Neural crest cell (in vitro differentiated cells): ENCODE data around the gene GID8. TPM values are rescaled to one million over a fixed set of nuclear protein-coding genes. Genes with fewer than 3 reads are reported as not detected.

Experiments used
- DNase-seq: peaks from one replicate; pipeline ENCODE4 v3.0.0; 2021; ENCODE audit warnings: low read depth, mixed read lengths, low spot score
- H3K27ac Mint-ChIP-seq: one replicate; pipeline ENCODE4 v1.8.0; 2021; ENCODE audit warnings: mild to moderate bottlenecking, mixed read lengths; ENCODE audit not compliant: unreplicated experiment
- H3K27me3 Mint-ChIP-seq: 2 replicates; pipeline ENCODE4 v1.8.0; 2021; ENCODE audit warnings: low read depth, mild to moderate bottlenecking, mixed read lengths
- H3K36me3 Mint-ChIP-seq: 2 replicates; pipeline ENCODE4 v1.8.0; 2021; ENCODE audit warnings: low read depth, mild to moderate bottlenecking, mixed read lengths
- H3K4me1 Mint-ChIP-seq: 2 replicates; pipeline ENCODE4 v1.8.0; 2021; ENCODE audit warnings: mixed read lengths
- H3K4me3 Mint-ChIP-seq: one replicate; pipeline ENCODE4 v1.8.0; 2021; ENCODE audit warnings: mild to moderate bottlenecking, mixed read lengths
- H3K9me3 Mint-ChIP-seq: 2 replicates; pipeline ENCODE4 v1.8.0; 2021; ENCODE audit warnings: mixed read lengths
- CTCF ChIP-seq: fragments of 200-600 bp; sonication (generic); conservative IDR thresholded peaks from 2 replicates; pipeline ENCODE4 v1.5.0; 2021; ENCODE audit warnings: antibody characterized with exemption, mild to moderate bottlenecking
- long read RNA-seq: library from polyadenylated mRNA; unstranded; transcript quantifications from one replicate; pipeline ENCODE4 v2.0.0, GENCODE V29; 2020
- total RNA-seq: library from RNA; stranded (reverse); gene quantifications from 2 replicates; pipeline ENCODE4 v1.2.1, GENCODE V29; 2021

The GID8 gene
- 62.3 and 65.6 TPM in 2 replicates for total RNA-seq
- long read RNA-seq, full-length matches to known transcripts: 81 of 142 reads
- long read RNA-seq, partial matches to known transcripts: 49 of 142 reads
- long read RNA-seq, other reads (novel, unspliced or antisense): 12 of 142 reads

- peak; percentile 43 for DNase-seq
- no peaks in the 10 kb centered on the region for H3K27me3 Mint-ChIP-seq
- peaks cover 27% of the 10 kb centered on the region for H3K4me1 Mint-ChIP-seq
- peak within 1 kb of the TSS; percentile 99 for H3K27ac Mint-ChIP-seq
- H3K36me3 Mint-ChIP-seq: peaks cover 4% of the 10 kb centered on the region
- TF ChIP-seq CTCF: no peak
- H3K9me3 Mint-ChIP-seq: no peaks in the 10 kb centered on the region
- H3K4me3 Mint-ChIP-seq: peak within 1 kb of the TSS; percentile 98
Observed at GRCh38 chr20:62938105-62938888, at the start of gene GID8. TSS of gene GID8 (plus strand) at chr20:62938147. CDS start at chr20:62941503, 3,356 bp downstream.

DNA sequence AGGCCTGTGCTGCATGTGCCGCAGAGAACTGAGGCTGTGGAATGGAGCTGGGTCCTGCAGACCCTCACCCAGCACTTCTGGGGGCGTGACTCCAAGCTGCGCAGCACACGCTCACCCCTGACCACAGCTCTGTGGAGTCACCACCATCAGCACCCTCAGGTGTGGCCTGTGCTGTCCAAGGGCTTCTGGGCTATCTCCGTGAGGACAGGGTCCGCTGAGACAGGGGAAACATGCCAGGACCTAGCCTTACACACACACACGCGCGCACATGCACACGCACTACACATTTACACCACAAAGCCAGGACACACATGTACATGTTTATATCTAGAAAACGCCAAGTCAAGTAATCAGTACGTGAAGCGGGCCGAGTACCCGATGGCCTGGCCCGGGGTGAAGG, 49.5 kb upstream of the GID8 start:
- H3K4me3 Mint-ChIP-seq: no peak overlapping the region
- no peak overlapping the region for H3K27ac Mint-ChIP-seq
- H3K36me3 Mint-ChIP-seq: peaks cover 26% of the 10 kb centered on the region
- TF ChIP-seq CTCF: no peak
- H3K9me3 Mint-ChIP-seq: no peaks in the 10 kb centered on the region
- no peaks in the 10 kb centered on the region for H3K27me3 Mint-ChIP-seq
- no peaks in the 10 kb centered on the region for H3K4me1 Mint-ChIP-seq
- DNase-seq: no peak

DNA sequence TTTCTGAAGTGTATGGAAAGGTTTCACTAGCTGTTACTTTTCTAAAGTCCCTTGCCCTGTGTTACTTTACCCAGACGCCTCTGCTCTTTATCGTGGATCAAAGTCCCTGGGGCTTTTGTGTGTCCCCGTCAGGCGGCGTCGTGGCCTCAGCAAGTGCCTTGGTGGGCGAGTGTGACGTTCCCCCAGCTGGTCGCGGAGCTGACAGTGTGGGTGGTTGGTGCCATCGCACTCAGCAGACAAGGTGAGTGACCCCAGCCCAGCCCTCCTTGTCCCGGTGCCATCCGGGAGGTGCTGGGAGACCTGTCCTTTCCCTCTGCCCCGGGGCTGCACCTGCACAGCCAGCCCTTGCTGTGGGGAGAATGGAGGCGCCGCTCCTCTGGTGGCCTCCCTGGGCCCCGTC, 49.0 kb upstream of the GID8 start:
- Mint-ChIP-seq H3K4me1 (no peaks in the 10 kb centered on the region), H3K27me3 (no peaks in the 10 kb centered on the region), H3K36me3 (peaks cover 26% of the 10 kb centered on the region), H3K9me3 (no peaks in the 10 kb centered on the region), H3K27ac (no peak overlapping the region), H3K4me3 (no peak overlapping the region)
- DNase-seq: no peak
- no peak for TF ChIP-seq CTCF

GRCh38 chr20:62889411-62889810, 48.5 kb upstream of the GID8 start:
- TF ChIP-seq CTCF: no peak
- H3K27me3 Mint-ChIP-seq: no peaks in the 10 kb centered on the region
- peaks cover 31% of the 10 kb centered on the region for H3K36me3 Mint-ChIP-seq
- no peaks in the 10 kb centered on the region for H3K9me3 Mint-ChIP-seq
- H3K27ac Mint-ChIP-seq: no peak overlapping the region
- no peaks in the 10 kb centered on the region for H3K4me1 Mint-ChIP-seq
- DNase-seq: no peak
- no peak overlapping the region for H3K4me3 Mint-ChIP-seq

- DNase-seq: no peak
- TF ChIP-seq CTCF: no peak
- H3K36me3 Mint-ChIP-seq: peaks cover 31% of the 10 kb centered on the region
- no peak overlapping the region for H3K27ac Mint-ChIP-seq
- H3K9me3 Mint-ChIP-seq: no peaks in the 10 kb centered on the region
- no peaks in the 10 kb centered on the region for H3K27me3 Mint-ChIP-seq
- no peaks in the 10 kb centered on the region for H3K4me1 Mint-ChIP-seq
- no peak overlapping the region for H3K4me3 Mint-ChIP-seq
Observed at GRCh38 chr20:62889871-62890270, 48.1 kb upstream of the GID8 start.
